Measurements from ENCODE around the gene P3H3.
"Not testable (repeated sequence)": the region's sequence is repeated elsewhere in the genome, so short reads cannot be mapped to it uniquely, and the experiment has no call there.

P3H3 gene

DNA sequence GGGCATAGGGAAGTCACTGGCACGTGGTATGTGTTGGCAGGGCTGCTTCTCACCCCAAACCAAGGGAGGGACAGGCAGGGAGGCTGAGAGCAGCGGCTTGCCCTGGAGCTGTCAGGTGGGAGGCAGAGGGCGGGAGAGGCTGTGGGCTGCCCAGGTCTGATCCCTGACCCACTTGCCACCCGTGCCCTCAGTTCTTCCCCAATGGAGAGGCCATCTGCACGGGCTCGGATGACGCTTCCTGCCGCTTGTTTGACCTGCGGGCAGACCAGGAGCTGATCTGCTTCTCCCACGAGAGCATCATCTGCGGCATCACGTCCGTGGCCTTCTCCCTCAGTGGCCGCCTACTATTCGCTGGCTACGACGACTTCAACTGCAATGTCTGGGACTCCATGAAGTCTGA, 17.2 kb downstream of the P3H3 start:
- no peak for DNase-seq

DNA sequence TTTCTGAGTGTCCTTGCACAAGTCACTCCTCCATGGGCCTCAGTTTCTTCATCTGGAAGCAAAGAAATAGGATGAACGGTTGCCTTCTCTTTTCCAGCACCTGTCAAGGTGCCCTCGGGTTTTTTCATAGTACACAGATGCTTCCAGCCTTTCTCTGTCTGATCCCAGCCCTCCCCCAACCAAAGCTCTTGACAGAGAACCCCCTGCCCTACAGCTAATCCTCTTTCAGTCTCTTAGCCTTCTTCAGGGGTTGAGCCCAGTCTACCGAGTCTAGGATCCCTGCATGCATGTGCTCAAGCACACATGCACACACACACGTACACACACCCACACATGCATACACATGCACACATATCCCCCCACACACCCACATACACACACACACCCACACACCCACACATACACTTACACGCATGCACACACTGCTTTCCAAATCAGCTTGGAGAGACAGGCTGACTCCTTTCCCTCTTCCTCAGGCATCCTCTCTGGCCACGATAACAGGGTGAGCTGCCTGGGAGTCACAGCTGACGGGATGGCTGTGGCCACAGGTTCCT, 18.2 kb downstream of the P3H3 start:
- no peak for DNase-seq

DNA sequence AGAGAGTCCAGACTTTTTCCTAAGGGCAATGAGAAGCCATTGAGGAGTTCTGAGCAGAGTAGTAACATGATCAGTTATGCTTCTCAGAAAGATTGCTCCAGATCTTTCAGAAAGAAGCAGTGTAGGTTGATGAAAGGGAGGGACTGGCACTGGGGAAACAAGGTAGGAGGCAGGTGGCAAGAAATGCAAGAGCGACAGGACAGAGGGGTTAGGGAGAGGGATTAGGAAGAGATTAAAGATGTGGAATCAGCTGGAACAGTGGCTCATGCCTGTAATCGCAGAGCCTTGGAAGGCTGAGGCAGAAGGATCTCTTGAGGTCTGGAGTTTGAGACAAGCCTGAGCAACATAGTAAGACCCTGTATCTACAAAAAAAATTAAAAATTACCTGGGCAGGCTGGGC, 19.5 kb downstream of the P3H3 start:
- DNase-seq, result no peak

DNA sequence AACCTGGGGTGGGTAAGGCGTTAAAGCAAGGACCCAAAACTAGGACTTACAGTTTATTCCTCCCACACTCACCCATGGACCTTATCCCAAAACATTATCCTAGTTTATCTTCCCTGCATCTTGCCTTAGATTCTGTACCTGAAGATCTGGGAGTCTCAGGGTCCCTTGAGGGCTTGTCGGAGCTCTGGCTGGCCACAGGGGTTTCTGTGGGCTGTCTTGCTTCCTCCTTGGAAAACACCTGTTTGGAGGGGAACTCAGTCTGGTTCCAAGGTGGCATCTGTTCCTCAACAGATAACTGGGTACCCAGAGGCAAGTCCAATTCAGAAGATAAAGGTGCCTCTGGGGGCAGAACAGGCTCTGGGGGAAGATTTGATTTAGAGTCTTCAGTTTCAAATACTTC, 21.2 kb downstream of the P3H3 start:
- DNase-seq, result no peak

DNA sequence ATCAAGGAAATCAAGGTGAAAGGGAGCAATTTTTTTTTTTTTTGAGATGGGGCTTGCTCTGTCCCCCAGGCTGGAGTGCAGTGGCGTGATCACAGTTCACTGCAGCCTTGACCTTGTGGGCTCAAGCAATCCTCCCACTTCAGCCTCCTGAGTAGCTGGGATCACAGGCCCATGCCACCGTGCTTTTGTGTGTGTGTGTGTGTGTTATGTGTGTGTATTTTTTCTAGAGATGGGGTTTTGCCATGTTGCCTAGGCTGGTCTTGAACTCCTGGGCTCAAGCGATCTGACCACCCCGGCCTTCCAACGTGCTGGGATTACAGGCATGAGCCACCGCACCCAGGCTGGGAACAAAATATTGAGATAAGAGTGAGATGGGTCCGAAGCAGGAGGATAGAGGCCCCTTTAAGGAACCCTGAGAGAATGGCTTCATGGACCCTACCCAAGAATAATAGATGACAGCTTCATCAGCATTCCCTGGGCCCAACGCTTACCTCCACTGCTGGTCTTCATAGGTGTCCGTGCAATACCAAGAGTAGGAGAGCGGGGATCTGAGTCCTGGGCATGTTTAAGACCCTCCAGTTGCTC, 21.9 kb downstream of the P3H3 start:
- no peak for DNase-seq

DNA sequence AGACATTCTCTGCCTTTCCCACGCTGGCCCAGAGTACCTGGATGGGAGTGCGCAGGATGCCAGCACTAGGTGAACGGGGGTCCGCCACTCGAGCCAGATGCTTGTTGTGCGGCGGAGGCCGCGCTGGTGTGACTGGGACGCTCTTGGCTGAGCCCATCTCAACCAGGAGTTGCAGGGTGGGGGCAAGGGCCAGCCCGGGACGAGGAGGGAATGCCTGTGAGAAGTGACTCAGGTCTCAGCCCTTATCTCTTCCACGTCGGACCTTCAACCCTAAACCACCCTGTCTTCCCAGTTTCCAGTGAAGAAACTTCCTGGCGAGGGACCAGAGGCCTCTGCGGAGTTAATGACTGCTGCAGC, 22.6 kb downstream of the P3H3 start:
- DNase-seq, result no peak

DNA sequence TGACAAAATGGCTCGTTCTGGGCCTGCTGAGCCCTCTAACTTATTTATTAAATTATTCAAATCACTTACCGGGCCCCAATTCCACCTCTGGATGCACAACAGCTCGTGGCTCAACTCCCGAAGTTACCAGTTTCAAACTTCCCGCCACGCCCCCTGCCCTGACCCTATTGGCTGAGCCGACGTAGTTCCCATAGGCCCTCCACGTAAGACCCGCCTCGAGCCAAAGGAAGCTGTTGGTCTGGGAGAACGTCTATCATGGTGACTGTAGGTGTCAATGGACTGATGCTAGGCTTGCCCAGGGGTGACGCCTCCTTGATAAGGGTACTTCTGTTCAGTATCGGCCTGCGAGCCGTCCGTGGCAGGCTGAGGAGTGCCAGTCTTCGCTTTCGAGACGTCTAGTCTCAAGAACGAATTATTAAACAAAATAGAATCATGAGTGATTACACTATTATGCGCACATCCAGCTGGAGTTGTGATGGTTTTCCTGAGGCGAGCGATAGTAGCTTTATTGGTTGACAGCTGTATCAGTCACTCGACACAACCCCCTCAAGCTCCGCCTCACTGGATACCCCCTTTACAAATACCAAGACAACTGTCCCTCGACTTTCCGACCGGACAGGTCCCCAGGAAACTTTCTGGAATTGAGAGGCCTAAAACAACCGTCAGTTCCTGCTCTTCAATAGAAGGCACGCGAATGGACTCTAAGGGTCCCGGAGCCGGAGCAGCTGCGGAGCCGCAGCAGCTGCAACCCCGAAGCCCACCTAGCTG, 23.1 kb downstream of the P3H3 start, which contains the start of gene CDCA3:
CDCA3 (minus strand) TSS at position 134 of the 768 bp plus-strand sequence. CDS start 334 bp downstream, outside the sequence.
- peak; percentile 96 to 99 (median 98) for DNase-seq

DNA sequence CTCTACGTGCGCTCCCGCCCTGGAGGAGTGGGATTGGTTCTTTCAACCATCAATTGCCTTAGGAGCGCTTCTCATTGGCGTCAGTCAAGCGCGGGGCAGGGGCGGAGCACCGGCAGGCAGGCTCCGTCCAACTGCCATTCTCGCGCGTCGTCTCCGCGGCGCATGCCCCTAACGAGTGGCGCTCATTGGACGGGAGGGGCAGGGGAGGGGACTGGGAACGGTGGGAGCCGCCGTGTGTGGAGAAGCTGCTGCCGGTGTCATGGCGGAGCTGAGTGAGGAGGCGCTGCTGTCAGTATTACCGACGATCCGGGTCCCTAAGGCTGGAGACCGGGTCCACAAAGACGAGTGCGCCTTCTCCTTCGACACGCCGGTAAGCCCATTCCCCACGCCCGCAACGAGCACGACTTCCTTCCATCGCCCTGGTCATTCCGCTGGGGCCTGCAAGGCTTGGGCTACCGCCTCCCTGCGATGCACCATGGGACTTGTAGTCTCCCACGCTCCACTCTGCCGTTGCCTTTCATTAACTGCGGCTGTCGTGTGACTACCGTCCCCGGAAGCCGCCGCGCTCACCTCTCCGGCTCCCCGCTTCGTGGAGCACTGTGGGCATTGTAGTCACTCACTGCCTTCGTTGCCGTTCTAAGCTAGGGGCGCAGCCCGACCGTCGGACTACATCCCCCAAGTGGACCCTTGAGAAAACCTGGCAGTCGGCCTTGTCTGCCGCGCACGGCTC, 23.9 kb downstream of the P3H3 start, which contains the start of gene USP5:
USP5 (plus strand) TSS at position 230 of the 730 bp plus-strand sequence; CDS start at position 260, 30 bp downstream.
- DNase-seq, result peak; percentile 99 to 100 (median 100)

DNA sequence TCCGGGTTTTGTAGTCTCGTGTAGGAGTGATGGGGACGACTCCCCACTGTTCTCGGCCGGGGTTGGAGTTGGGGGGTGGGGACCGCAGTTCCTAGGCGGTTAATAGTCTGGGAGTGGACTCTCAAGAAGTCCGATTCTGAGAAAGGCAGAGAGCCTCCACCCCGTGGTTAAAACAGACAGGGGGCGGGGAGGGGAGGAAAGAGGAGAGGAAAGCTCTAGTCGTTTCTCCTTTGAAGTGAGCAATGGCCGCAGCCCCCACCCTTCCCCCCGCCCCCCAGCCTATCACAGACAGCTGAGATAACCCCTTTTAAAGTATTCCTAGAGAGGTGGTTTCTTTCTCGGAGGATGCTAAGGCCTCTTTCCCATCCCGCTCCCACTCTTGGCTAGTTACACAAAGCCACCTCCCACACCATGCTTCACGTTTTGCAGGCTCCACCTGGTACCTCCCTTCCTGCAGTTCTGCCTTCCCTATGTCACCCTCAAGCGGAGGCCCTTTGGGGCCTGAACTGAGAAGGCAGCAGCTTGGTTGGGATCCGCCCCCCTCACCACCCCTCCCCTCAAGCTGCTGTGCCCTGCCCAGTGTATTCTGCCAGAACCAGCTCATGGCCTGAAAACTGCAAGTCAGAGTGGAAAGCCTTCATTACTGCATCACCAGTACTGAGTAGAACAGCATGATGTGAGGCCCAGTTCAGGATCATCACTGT, 24.6 kb downstream of the P3H3 start:
- DNase-seq, result peak in 1 of 3 experiments; percentile 68

DNA sequence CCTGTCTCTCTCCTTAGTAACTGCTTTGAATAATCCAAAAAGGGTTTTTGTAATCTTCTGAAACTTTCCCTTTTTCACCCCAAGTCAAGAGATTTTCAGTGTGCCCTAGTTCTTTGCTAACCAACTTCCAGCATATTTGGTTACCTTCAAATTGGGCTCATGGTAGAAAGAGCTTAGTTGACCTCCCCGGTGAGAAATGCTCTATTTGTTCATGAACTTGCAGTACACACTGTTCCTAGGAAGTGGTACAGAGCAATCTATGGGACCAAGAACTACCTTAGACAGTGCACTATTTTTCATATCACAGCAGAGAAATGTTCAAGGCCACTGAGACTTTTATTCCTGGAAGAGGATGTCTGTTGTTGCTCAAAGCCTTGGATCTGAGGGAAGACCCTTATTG, 25.4 kb downstream of the P3H3 start:
- no peak for DNase-seq

DNA sequence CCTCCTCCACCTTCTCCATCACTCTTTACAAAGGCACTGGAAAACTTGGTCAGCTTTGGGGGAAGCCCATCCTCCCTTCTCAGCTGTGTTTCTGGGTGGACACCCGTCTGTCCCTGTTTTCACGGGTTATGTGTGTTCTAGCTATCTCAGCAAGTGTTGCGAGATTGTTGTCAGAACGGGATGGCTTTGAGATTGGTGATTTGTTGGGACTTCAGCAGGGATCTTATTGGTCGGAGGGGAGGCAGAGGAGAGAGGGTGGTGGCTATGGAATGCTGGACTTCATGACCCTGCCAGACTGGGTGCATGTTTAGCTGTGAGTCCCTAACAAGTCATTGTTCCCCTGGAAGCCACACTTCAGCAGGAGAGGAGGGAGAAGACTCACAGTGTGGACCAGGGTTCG, 25.8 kb downstream of the P3H3 start:
- DNase-seq, result no peak

DNA sequence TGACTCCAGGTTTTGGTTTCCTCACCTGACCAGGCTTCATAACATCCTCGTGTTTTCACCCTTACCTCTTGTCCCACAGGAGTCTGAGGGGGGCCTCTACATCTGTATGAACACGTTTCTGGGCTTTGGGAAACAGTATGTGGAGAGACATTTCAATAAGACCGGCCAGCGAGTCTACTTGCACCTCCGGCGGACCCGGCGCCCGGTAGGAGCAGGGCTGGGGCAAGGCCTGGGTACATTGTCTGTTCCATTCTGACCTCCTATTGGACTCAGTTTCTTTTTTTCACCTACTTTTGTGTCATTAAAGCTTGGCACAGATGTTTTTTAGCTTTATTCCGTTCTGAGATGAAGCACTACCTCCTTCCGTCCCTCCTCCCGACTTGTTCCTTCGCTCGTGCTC, 27.1 kb downstream of the P3H3 start:
- no peak for DNase-seq

DNA sequence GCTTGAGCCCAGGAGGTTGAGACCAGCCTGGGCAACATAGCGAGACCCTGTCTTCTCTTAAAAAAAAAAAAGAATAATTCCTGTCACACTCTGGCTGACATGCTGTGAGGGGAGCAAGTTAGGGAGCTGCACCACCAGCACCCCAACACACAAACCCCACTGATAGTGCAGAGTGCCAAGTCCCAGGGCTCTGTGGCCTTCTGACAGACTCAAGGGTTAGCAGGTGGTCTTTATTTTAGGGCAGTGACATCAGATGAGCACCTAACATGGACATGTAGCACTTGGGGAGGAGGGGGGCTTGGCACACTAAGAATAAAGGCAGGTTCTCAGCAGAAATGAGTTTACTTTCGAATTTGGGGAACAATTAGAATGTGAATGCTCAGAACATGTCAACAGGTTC, 30.6 kb downstream of the P3H3 start:
- DNase-seq, result no peak

DNA sequence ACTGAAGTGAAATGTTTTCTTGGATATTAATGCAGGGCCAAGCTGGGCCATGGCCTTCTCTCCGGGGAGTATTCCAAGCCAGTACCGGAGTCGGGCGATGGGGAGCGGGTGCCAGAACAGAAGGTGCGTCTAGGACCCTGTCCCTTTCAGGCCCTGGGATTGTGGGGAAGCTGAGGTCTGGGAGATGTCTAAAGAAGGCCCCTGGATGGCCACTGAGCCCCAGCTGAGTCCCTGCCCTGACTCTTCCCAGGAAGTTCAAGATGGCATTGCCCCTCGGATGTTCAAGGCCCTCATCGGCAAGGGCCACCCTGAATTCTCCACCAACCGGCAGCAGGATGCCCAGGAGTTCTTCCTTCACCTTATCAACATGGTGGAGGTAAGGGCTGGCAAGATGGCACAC, 31.9 kb downstream of the P3H3 start:
- DNase-seq, result no peak

DNA sequence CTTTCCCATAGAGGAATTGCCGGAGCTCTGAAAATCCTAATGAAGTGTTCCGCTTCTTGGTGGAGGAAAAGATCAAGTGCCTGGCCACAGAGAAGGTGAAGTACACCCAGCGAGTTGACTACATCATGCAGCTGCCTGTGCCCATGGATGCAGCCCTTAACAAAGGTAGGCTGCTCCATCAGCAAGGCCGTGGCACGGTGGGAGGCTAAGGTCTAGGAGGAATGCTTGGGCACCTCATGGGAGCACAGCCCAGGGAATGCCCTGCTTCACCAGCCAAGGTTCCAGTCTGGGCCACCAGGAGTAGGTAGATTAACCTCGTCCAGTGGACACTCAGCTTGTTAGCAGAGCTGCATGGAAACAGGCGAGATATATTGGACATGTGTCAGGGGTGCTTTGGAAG, 32.7 kb downstream of the P3H3 start:
- no peak for DNase-seq

DNA sequence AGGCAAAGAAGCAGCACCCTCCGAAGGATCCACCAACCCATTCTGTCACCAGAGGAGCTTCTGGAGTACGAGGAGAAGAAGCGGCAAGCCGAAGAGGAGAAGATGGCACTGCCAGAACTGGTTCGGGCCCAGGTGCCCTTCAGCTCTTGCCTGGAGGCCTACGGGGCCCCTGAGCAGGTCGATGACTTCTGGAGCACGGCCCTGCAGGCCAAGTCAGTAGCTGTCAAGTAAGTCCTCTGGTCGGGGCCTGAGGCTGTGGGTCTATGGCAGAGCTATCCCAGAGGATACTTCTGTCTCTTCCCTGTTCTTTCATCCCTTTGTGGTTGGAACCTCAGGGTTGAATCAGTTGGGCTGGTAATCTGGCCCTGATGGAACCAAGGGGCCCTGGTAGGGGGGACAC, 33.2 kb downstream of the P3H3 start:
- no peak for DNase-seq

DNA sequence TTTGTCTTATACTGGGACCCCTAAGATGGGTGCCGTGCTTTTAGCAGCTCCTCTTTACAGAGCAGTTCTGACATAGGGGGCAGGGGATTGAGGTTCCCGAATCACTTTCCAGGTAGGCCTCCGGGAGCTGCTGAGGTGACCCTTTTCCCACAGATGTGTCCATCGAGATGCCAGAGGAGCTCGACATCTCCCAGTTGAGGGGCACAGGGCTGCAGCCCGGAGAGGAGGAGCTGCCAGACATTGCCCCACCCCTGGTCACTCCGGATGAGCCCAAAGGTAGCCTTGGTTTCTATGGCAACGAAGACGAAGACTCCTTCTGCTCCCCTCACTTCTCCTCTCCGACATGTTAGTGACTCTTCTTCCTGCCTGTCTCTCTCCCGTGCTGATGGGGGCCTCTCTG, 34.8 kb downstream of the P3H3 start:
- DNase-seq, result no peak

DNA sequence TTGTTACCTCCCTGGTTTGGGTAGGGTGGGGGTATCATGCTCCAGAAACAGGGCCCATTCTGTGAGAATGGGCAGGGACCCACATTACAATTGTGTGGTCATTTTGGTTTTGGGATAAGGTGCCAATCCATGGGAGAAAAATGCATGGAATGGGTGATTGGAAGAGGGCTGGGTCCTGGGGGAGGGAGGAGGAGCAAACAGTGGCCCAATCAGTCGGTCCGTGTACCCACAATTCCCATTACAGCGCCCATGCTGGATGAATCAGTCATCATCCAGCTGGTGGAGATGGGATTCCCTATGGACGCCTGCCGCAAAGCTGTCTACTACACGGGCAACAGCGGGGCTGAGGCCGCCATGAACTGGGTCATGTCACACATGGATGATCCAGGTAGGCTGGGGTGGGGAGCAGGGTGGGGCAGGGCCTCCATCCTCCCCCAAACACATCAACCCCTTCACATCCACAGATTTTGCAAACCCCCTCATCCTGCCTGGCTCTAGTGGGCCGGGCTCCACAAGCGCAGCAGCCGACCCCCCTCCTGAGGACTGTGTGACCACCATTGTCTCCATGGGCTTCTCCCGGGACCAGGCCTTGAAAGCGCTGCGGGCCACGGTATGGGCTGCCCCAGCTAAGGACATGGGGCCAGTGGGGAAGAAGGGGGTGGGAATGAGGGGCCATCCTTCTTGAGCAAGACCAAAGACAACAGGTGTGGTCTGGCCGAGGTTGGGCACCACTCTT, 35.5 kb downstream of the P3H3 start:
- DNase-seq, result no peak

DNA sequence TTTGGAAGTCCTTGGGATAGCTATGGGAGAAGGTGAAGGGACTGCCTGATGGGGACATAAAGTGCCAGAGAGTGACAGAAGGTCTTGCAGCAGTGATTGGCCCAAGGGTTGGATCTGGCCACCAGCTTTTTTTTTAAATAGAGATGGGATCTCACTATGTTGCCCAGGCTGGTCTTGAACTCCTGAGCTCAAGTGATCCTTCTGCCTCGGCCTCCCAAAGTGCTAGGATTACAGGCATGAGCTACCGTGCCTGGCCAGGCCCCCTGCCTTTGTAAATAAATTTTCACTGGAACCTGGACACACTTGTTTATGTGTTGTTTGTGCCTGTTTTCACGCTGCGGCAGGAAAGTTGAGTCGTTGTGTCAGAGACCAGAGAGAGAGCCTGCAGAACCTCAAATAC, 37.1 kb downstream of the P3H3 start:
- not testable (repeated sequence) for DNase-seq

DNA sequence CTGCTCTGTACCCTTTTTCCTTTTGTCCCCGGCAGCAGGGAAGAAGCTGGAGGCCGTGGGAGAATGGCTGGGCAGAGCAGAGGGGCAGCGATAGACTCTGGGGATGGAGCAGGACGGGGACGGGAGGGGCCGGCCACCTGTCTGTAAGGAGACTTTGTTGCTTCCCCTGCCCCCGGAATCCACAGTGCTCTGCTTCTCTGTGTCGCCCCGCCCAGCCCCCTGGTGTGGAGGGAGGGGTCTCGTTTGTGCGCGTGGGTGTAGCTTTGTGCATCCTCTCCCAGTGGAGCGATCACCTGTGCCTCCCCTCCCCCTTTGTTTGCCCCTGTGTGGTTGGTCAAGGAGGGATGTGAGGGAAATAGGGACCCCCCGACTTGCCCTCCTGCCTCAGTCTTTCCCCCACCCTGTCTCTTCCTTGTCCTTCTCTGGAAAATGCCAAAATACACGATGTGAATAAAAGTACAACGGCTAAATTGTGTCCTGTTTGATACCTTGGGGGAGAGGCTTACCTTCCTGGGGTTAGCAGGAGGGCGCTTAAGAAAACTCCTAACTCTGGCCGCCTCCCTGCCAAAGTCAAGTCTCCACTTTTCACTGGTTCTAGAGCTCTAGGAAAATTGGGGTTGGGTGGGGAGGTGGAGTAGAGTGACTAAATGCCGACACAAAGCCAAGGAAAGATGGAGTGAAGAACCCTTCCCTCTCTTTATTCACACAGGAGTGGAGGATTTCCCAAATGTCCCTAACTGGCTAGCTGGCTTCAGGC, 38.1 kb downstream of the P3H3 start:
- peak in 2 of 3 experiments; percentile 13 to 15 for DNase-seq

DNA sequence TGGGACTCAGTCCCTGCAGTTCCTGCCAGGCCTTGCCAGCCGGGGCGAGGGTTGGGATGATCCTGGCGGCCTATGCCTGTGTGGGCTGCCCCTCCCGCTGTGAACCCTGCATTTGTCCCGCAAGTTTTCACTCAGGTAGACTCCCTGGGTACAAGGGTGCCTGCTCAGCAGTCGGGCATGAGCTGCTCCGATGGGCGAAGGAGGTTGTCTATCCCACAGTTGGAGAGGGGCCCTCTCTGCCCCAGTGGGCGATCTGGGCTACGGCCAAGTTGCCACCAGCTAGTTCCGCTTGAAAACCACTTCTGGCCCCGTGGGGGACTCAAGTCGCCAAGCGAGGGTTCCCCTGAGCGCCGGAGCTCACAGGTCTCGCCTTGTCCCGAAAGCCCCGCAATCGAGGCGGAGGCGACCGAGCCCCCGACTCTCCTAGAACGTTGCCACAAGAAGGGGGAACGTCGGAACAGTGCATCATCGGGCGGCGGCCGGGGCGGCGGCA, 38.8 kb downstream of the P3H3 start:
- DNase-seq, result no peak

Data from NCI-H1417 (cell line).